ENCODE results near the gene LDLRAD3. TPM values are rescaled to one million over a fixed set of nuclear protein-coding genes. Genes with fewer than 3 reads are reported as not detected.
A peak's percentile ranks its signal among the peaks of the same experiment; 100 is the strongest.

LDLRAD3 gene
- total RNA-seq, 3 donors from 2014 or later (not counting 1 experiment from before 2014, with no cell fraction given): 1.0 to 1.5 (median 1.2) TPM

DNA sequence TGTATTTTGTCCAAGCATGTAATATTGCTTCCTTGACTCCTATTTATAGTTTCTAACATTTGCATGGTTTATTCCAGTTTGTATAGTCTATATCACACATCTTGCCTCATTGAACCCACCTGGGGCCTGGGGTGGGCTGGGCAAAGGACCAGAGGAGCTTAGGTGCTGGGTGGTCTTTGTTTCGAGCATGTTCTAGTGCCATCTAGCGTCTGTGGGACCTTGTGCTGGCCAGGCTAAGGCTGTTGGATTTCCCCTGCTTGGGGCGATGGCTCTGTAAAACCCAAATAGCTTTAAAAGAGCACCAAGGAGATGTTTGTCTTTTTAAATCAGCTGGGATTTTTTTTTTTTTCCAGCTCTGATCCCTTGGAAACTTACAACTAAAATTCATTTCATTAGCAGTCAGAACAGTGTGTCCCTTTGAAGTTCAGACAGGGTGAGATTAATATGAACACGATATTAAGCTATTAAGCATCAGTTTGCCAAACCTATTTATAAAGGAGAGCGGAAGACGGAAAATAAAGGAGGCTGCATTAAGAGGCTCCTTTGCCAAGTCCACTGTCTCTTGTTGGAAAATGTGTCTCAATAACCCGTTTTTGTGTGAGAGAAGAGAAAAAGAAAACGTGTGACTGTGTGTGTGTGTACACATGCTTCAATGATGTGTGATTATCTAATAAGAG lies 188.0 kb downstream of the LDLRAD3 start:
- TF ChIP-seq, protein P1, sequence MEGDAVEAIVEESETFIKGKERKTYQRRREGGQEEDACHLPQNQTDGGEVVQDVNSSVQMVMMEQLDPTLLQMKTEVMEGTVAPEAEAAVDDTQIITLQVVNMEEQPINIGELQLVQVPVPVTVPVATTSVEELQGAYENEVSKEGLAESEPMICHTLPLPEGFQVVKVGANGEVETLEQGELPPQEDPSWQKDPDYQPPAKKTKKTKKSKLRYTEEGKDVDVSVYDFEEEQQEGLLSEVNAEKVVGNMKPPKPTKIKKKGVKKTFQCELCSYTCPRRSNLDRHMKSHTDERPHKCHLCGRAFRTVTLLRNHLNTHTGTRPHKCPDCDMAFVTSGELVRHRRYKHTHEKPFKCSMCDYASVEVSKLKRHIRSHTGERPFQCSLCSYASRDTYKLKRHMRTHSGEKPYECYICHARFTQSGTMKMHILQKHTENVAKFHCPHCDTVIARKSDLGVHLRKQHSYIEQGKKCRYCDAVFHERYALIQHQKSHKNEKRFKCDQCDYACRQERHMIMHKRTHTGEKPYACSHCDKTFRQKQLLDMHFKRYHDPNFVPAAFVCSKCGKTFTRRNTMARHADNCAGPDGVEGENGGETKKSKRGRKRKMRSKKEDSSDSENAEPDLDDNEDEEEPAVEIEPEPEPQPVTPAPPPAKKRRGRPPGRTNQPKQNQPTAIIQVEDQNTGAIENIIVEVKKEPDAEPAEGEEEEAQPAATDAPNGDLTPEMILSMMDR (IDR thresholded peaks at IDR 0.05): no peak
- DNase-seq (peak in 1 of 2 donors; percentile 11), ATAC-seq (no peak)
- Mint-ChIP-seq H3K4me3 (no peak overlapping the region), H3K27me3 (ENCODE audit: low read depth in 2 of 2) (peaks cover 10 to 14% of the 10 kb centered on the region in 2 donors), H3K36me3 (no peaks in the 10 kb centered on the region), H3K9me3 (no peaks in the 10 kb centered on the region), H3K4me1 (no peaks in the 10 kb centered on the region), H3K27ac (no peak overlapping the region)
- Histone ChIP-seq H3K27me3 (ENCODE audit: control insufficient read depth, insufficient read depth, low read length) (no peaks in the 10 kb centered on the region), H3K27ac (ENCODE audit: low read length) (no peak overlapping the region), H3K4me1 (ENCODE audit: control insufficient read depth, insufficient read depth, low read length) (no peaks in the 10 kb centered on the region), H3K9me3 (ENCODE audit: control insufficient read depth, insufficient read depth, low read length) (no peaks in the 10 kb centered on the region), H3K4me3 (ENCODE audit: low read length) (no peak overlapping the region), H3K36me3 (ENCODE audit: control insufficient read depth, insufficient read depth, low read length) (no peaks in the 10 kb centered on the region)
- 54% methylated on average over 8 of the region's 8 CpGs for WGBS (ENCODE audit: insufficient coverage)
- intact Hi-C loops (cut with micrococcal nuclease): loop anchor here (1.0 kb wide), 1 partner anchor 516 kb away; no protein-coding TSS in a partner anchor

DNA sequence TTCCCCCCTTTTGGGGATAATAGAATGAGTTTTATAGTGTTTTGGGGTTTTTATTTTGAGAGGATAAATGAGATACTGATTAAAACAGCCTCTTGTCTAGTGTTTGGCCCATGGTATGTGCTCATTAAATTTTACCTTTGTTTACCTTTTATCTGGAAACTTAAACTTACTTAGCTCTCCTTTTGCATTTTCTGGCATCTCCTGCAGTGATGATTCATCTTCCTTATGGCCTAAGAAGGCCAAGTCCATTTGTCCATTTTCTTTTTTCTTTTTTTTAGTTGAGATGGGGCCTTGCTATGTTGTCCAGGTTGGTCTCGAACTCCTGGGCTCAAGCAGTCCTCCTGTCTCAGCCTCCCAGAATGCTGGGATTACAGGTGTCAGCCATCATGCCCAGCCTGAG lies 189.1 kb downstream of the LDLRAD3 start:
- no peak for ATAC-seq
- peaks cover 10 to 11% of the 10 kb centered on the region in 2 donors for H3K27me3 Mint-ChIP-seq (ENCODE audit: low read depth in 2 of 2)
- H3K9me3 ChIP-seq (ENCODE audit: control insufficient read depth, insufficient read depth, low read length): no peaks in the 10 kb centered on the region
- intact Hi-C loops (cut with micrococcal nuclease): no loop called here
- no peak overlapping the region for H3K27ac Mint-ChIP-seq
- TF ChIP-seq, protein P1 (IDR thresholded peaks at IDR 0.05): no peak
- H3K36me3 Mint-ChIP-seq: no peaks in the 10 kb centered on the region
- H3K4me1 ChIP-seq (ENCODE audit: control insufficient read depth, insufficient read depth, low read length): no peaks in the 10 kb centered on the region
- H3K27ac ChIP-seq (ENCODE audit: low read length): no peak overlapping the region
- no peaks in the 10 kb centered on the region for H3K36me3 ChIP-seq (ENCODE audit: control insufficient read depth, insufficient read depth, low read length)
- no peak overlapping the region for H3K4me3 Mint-ChIP-seq
- no peak for DNase-seq
- no peaks in the 10 kb centered on the region for H3K27me3 ChIP-seq (ENCODE audit: control insufficient read depth, insufficient read depth, low read length)
- H3K9me3 Mint-ChIP-seq: no peaks in the 10 kb centered on the region
- 100% methylated on average over 1 of the region's 1 CpG for WGBS (ENCODE audit: insufficient coverage)
- H3K4me3 ChIP-seq (ENCODE audit: low read length): no peak overlapping the region
- H3K4me1 Mint-ChIP-seq: no peaks in the 10 kb centered on the region

DNA sequence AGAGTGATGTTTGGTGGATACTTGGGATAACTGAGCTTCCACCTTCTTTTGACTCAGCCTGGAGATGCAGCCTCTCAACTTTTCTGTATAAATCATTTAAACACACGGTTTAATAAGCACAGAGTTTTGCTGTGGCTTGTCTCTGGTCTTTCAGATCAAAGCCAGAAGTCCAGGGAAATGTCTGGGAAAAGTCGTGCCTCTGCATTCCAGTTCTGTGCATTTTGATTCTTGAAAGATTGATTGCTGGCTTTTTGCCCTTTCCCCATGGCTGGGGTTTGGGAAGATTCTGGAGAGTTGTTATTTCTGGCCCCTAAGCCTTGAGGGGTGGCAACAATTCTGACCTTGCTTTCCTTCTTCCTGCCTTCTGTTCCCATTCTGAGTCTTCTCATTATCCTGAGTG lies 191.2 kb downstream of the LDLRAD3 start:
- intact Hi-C loops (cut with micrococcal nuclease): no loop called here
- Mint-ChIP-seq H3K27me3 (ENCODE audit: low read depth in 2 of 2) (peaks cover 6 to 10% of the 10 kb centered on the region in 2 donors), H3K36me3 (no peaks in the 10 kb centered on the region), H3K4me3 (no peak overlapping the region), H3K9me3 (no peaks in the 10 kb centered on the region), H3K27ac (no peak overlapping the region), H3K4me1 (no peaks in the 10 kb centered on the region)
- Histone ChIP-seq H3K9me3 (ENCODE audit: control insufficient read depth, insufficient read depth, low read length) (no peaks in the 10 kb centered on the region), H3K36me3 (ENCODE audit: control insufficient read depth, insufficient read depth, low read length) (no peaks in the 10 kb centered on the region), H3K4me1 (ENCODE audit: control insufficient read depth, insufficient read depth, low read length) (no peaks in the 10 kb centered on the region), H3K27me3 (ENCODE audit: control insufficient read depth, insufficient read depth, low read length) (no peaks in the 10 kb centered on the region), H3K4me3 (ENCODE audit: low read length) (no peak overlapping the region), H3K27ac (ENCODE audit: low read length) (no peak overlapping the region)
- TF ChIP-seq, protein P1 (IDR thresholded peaks at IDR 0.05): no peak
- DNase-seq (no peak), ATAC-seq (no peak)
- WGBS (ENCODE audit: insufficient coverage): 80% methylated on average over 2 of the region's 2 CpGs

DNA sequence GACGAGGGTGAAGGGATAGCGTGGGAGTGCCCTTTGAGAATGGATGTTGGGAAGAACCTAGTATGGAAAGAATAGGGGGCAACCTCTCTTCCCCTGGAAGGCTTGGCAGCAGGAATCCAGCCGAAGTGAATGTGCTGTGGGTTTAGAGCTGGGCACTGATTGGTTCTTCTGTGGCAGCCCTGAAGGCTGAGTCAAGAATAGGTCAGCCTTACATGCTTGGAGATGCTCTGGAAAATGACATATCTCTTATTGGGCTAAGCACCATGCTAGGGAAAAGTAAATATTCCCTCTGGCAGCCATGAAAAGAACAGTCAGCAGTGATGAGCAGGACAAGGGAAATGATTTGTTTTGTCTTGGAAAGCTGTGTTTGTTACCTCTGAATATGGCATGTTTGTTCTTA lies 195.9 kb downstream of the LDLRAD3 start:
- Histone ChIP-seq H3K9me3 (ENCODE audit: control insufficient read depth, insufficient read depth, low read length) (no peaks in the 10 kb centered on the region), H3K27ac (ENCODE audit: low read length) (no peak overlapping the region), H3K36me3 (ENCODE audit: control insufficient read depth, insufficient read depth, low read length) (no peaks in the 10 kb centered on the region), H3K27me3 (ENCODE audit: control insufficient read depth, insufficient read depth, low read length) (no peaks in the 10 kb centered on the region), H3K4me3 (ENCODE audit: low read length) (no peak overlapping the region), H3K4me1 (ENCODE audit: control insufficient read depth, insufficient read depth, low read length) (no peaks in the 10 kb centered on the region)
- intact Hi-C loops (cut with micrococcal nuclease): no loop called here
- Mint-ChIP-seq H3K36me3 (no peaks in the 10 kb centered on the region), H3K4me3 (no peak overlapping the region), H3K27me3 (ENCODE audit: low read depth in 2 of 2) (peaks cover 0 to 7% of the 10 kb centered on the region in 2 donors), H3K27ac (no peak overlapping the region), H3K9me3 (no peaks in the 10 kb centered on the region), H3K4me1 (no peaks in the 10 kb centered on the region)
- ATAC-seq: no peak
- TF ChIP-seq, protein P1 (IDR thresholded peaks at IDR 0.05): no peak
- no peak for DNase-seq
- 77% methylated on average over 3 of the region's 3 CpGs for WGBS (ENCODE audit: insufficient coverage)

Measured in natural killer cell (primary cell).